GM13977 (cell line): Measurements from ENCODE around the gene RIT2.

ENCODE experiments used
- DNase-seq: peaks from one replicate; pipeline ENCODE4 v3.0.0; 2012; ENCODE audit warnings: low spot score
- in situ Hi-C: fragments of 300-500 bp; cut with MboI; formaldehyde crosslinking; loops from one replicate; pipeline ENCODE4 v1.12.0; 2022; ENCODE audit warnings: low sequenced_read_pairs, low pct_unique_long_range_greater_than_20kb, mixed read lengths, inconsistent platforms; ENCODE audit not compliant: unreplicated experiment
- TF ChIP-seq, protein P1 (sequence below): IDR thresholded peaks from 2 replicates; pipeline ENCODE4 v1.5.1; 2012; ENCODE audit warnings: mild to moderate bottlenecking, control low read depth; ENCODE audit not compliant: insufficient read depth; ENCODE audit errors: extremely low read depth, missing control alignments

Gene RIT2

DNA sequence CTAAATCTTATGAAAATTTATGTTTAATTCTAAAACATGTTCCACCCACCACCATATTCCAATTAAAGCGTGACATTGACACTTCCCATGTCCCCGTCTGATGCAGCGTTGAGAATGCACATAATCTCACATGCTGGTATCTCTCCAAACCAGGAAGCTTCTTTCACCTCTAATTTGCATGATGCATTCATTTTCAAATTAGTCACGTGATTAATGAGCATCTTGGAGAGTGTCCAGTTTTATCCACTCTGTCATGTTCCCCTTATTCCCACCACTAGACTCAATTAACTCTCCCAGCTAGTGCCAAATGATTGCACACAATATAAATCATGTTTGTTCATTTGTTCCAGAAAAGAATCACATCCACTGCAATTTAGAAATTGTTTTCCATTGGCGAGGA lies 105.8 kb downstream of the RIT2 start:
- TF ChIP-seq, protein P1, sequence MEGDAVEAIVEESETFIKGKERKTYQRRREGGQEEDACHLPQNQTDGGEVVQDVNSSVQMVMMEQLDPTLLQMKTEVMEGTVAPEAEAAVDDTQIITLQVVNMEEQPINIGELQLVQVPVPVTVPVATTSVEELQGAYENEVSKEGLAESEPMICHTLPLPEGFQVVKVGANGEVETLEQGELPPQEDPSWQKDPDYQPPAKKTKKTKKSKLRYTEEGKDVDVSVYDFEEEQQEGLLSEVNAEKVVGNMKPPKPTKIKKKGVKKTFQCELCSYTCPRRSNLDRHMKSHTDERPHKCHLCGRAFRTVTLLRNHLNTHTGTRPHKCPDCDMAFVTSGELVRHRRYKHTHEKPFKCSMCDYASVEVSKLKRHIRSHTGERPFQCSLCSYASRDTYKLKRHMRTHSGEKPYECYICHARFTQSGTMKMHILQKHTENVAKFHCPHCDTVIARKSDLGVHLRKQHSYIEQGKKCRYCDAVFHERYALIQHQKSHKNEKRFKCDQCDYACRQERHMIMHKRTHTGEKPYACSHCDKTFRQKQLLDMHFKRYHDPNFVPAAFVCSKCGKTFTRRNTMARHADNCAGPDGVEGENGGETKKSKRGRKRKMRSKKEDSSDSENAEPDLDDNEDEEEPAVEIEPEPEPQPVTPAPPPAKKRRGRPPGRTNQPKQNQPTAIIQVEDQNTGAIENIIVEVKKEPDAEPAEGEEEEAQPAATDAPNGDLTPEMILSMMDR: no peak
- no peak for DNase-seq
- in situ Hi-C loops: no loop called here

DNA sequence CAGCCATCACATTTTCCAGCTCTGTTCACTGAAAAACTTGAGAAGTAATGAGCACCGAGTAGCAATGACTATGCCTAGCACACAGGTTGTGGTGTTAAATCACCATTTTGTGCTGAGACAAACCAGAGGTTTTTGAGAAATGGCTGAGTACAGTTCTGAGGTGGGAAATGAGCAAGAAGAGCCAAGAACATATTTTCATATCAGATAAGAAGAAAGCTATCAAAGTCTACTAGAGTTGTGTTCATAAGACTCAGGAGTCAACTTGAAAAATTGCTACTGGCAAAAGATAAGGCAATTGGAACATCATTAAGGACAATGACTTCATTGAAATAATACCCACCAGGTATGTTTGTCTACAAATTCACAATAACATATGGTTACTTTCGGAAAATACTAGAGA lies 108.1 kb downstream of the RIT2 start:
- DNase-seq: no peak
- in situ Hi-C loops: no loop called here
- TF ChIP-seq, protein P1: no peak

DNA sequence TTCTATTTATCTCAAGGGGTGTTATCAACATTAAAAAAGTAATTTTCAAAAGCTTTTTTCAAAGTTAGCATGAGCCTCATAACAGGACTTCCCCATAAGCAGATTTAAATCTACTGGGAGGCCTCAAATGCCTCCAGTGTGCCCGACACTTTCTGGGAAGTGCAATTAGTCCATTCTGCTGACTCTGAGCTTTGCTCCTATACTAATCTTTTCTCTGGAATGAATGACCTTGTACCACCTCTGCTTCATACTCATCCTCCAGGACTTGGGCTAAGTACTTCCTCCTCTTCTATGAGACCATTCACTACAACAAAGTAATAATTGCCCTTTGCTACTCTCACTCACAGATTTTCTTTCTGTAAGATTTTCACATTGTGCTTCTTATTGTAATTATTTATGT lies 111.1 kb downstream of the RIT2 start:
- in situ Hi-C loops: no loop called here
- TF ChIP-seq, protein P1: no peak
- DNase-seq: no peak

DNA sequence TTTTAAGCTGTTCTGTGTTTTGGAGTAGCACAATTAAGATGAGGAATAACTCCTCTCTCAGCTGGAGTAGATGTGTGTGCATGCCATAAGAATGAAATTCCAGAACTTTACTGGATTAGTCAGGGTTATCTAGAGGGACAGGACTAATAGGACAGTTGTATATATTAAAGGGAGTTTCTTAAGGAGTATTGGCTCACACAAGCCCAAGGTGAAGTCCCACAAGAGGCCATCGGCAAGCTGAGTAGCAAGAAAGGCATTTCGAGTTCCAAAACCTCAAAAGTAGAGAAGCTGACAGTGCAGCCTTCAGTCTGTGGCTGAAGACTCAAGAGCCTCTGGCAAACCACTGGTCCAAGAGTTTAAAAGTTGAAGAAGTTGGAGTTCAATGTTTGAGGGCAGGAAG lies 113.7 kb downstream of the RIT2 start:
- TF ChIP-seq, protein P1: no peak
- no peak for DNase-seq
- in situ Hi-C loops: no loop called here

DNA sequence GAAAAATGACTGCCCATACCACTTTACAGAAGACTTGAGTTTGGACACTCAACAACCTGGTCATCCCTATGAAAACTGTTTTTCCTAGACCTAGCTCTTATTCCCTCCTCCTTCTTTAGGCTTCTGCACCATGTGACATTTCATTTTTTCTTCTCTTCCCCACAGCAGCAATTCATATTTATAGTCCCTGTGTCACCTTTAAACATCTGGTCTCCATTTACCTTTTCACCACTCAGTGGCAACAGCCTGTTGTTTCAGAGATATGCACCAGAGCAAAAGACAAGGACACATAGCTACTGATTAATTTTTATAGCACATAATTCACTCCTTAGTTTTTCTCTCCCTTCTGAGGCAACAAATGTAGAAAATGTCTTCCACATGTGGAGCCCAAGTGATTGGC lies 118.7 kb downstream of the RIT2 start:
- in situ Hi-C loops: no loop called here
- DNase-seq: no peak
- TF ChIP-seq, protein P1: no peak

DNA sequence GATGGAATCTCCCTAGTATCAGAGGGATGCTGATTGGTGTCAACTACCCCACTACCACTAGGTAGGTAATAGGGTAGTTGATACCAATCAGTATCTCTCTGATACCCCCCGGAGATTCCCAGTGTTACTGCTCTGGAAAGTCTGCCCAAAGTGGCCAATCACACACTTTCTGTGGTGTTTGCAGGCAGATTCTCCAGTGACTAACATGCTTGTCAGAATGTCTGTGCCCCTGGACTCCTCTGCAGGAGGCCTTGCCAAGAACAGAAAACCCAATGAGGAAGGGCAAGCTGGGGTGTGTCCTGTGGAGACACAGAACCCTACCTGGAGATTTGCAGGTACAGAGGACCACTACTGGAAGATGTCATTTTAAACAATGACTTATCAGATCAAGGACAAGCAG lies 135.1 kb downstream of the RIT2 start:
- no peak for DNase-seq
- TF ChIP-seq, protein P1: no peak

More for the DNA sequence above, 135.1 kb downstream of the RIT2 start:
- in situ Hi-C loops: no loop called here
